M059J (cell line): ENCODE data around the gene AHNAK2. TPM values are rescaled to one million over a fixed set of nuclear protein-coding genes. Genes with fewer than 3 reads are reported as not detected.
A peak's percentile ranks its signal among the peaks of the same experiment; 100 is the strongest.

Source experiments
- DNase-seq: peaks from one replicate; pipeline ENCODE4 v3.0.0-alpha.2; 2012; ENCODE audit warnings: low read depth
- total RNA-seq: library from RNA; depleted of rRNA; stranded (reverse); fragments of >200 nt; shearing (Covaris generic); gene quantifications from 2 replicates; pipeline ENCODE4 v1.2.3, GENCODE V29; 2014

AHNAK2 gene
- total RNA-seq, 1 experiment from 2014 or later: 4.7 TPM

DNA sequence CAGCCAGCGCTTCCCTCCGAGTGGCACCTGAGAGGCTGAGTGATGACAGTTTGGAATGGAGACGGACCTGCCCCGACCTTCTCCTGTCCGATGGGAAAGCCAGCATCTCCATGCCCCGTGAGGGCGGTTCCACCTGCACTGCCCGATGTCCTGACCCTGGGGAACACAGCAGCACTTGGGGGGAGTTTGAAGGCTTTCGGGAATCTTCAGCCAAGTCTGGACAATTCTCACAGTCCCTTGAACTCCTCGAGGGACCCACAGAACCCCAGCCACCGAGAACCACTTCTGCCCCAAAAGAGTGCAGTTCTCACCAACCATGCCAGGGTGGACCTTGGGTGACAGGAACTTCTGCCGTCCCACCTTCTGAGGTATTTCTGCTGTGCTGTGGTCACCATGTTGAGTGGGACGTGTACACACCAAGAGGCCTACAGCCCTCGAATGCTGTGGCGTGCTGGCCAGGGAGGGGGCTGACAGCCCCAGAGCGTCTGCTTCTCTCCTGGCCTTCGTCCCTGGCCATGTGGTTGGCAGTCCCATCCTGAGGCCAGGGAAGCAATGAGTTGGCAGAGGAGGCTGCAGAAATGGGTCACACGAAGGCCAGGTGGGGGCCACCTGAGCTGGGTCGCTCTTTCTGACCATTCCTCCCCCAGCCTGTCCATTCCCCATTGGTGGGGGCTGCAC lies 8.5 kb upstream of the AHNAK2 start:
- no peak for DNase-seq

DNA sequence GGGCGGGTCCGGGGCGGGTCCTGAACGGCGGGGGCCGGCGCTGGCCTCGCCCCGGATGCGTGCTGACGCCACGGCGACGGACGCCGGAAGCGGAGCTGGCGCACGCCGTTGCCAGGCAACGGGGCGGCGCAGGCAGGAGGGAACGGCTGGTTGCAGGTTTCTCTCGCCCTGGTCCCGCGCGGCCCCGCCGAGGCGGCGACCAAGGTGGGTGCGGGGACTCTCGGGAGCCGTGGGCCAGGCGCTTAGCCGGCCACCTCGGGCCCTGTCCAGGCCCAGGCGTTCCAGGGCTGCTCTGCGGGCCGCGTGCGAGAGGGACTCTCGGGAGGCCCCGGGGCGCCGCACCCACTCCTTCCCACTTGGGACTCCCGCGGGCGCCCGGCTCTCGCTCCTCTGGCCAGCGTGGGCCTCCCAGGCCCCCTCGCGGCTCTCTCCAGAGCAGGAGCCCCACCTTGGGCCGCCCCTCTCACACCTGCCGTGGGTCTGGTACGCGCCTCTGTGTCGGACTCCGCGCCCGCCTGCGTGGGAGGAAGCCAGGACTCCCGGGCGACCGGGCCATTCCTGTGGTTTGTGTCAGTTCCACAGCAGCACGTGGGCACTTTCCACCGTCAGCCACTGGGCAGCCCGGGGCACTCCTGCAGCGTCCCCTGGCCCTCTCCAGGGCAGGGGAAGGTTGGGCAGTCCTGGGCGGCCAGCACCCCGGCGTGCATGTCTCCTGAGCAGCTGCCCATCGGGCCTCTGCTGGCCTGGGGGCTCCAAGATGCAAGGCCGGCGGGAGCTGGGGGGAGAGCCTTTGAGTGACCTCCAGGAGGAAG lies 7.7 kb upstream of the AHNAK2 start, which contains the start of gene CLBA1:
Gene CLBA1 (plus strand): TSS at position 114 of the 812 bp plus-strand sequence. CDS start 644 bp downstream, at position 758.
- peak; percentile 85 for DNase-seq

DNA sequence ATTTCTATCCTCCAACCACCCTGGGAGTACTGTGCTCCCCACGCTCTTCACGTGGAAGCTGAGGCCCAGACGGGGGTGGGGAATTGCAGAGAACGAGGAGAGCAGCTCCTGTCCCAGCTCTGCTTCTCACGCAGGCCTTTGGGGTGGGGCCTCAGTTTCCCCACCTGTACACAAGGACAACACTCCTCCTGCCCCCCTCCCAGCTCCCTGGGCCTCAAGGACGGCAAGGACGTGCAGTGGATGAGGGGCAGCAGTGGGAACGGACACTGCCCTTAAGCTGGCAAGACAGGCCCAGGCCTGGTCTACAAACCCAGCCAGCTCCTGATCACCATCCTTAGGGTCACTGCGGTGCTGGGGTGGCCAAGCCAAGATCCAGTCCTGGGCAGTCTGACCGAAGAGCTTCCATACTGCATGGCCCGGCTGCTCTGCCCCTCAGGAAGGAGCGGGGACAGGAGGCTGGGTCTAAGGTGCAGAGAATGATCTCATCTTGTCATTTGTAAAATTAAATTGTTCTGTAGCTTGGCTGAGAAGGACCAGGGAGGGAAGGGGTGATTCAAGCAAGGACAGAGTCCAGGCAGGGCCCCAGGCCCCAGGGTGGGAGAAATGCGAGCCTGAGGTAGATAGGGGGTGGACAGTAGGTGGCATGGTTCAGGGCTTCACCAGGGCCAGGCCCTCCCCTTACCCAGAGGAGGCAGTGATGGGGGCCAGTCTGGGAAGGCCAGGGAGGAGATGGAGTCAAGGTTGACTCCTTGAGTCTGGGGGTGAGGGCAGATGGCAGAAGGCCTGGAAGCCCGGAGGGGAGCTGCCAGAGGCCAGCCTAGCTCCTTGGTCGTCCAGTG lies 6.1 kb upstream of the AHNAK2 start:
- no peak for DNase-seq

DNA sequence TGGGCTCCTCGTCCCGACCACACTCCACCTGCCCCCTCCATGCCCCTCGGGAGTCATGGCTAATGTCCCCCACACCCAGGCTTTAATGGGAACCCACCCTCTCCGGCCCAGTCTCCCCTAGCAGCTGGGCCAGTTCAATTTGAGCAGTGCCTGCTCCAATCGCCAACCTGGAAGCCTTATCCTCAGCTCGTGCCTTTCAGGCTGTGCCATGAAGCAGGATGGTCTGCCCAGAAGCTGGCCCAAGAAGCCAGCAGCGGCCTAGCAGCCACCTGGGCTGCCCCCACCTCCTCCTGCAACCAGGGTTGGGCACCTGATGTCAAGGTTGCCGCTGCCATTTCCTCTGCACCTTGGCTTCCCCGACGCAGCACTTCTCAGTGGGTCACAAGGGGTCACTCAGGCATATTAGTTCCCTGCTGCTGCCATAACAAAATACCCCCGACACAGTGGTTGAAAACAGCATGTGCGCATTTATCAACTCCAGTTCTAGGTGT lies 5.1 kb upstream of the AHNAK2 start:
- DNase-seq: no peak

DNA sequence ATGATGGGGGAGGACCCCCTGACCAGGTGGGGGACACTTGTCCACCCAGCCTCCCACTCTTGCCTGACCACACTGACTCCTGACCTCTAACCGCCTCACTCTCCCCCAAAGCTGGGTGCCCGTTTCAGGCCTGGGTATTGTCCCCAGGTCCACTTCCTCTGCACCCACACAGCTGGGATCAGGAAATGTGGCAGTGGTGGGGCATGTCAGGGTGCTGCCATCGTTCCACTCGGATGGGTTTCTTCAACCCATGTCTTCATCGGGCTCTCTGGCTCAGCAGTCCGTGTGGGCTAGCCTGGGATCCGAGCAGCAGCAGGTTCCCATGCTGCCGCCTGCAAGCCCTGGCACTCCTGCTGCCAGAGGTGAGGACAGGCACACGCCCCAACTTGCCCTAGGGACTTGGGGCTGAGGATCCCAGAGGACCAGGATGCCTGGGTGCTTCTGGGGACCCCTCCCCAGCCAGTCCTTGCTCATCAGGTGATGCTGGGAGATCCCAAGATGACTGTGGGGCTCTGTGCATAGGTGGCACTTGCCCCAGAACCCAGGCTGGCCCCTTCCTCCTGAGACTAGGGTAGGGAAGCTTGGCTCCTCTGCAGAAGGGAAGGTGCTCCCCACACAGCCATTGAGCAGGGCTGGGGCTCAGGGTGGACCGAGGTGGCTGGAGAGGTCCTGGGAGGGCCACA lies 4.5 kb upstream of the AHNAK2 start:
- no peak for DNase-seq

DNA sequence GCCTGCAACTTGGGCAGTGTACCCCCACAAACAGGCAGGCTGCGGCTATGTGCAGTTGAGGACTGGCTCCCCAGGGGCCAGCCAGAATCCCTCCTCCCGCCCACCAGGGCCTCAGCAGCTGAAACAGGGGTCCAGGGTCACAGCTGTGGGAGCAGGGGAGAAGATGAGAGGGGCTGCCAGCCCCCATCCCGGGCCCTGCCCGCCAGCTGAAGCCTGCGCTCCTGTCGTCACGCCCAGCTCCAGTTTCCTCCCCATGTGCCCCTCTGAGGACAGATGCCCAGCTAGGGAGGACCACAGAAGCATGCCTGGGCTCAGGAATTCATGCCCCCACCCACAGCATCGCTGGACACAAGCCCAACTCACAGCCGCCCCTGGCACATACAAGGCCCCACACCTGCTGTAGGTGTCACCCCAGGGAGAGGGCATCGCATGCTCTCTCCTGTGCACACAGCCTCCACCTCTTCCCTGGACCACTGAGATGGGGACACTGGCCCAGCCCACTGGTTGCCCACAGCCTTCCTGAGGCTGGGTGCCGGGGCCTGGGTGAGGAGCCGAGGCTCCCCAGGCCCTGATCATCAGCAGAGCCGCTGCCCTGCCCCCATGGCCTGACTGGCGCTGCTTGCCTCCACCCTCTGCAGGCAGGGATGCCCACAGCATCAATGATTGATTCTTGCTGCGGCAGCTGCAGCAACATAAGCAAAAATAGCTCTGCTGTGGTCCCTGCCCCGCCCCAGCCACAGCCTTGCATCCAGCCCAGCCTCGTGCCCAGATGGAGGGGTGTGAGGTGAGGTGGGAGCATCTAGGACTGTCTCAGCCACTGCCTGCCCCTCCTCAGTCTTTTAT lies 3.7 kb upstream of the AHNAK2 start:
- no peak for DNase-seq

DNA sequence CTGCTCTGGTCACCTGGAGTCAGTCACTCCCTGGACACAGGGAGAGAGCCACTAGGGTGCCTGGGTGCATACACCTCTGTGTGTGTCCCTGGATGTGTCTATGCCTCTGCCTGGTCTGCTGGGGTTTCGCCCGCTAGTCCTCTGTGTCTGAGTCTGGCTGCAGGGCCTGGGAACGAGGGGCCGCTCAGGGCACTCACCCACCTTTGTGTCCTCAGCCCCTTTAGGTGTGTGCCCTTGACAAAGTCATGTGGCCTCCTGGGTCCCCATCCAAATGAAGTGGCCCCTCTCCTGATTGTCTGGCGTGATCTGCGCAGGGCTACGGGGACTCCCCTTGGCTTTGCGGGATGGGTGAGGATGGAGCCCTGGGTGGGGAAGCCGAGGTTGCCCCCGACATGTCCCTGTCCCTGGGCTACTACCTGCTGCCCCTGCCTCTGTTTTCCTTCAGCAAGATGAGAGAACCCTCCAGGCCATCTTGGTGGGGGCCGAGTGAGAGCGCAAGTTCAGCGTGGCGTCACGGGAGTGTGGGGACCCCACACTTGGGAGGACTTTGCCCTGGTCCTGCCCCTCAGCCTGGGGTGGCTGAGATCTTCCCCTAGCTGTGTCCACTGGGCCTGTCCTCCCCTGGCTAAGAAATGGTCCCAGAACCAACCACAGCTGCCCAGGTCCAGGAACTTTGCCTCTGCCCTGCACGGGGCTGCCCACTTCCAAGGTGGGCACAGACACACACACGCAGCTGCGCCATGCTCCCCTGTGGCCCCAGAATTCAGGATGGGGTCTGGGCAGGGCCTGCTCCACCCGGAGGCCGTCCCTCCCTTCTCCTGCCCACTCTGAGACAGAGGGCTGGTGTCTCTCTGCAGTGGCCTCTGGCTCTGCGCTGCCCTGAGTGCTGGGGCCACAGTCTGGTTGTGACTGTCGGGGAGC lies 2.7 kb upstream of the AHNAK2 start:
- DNase-seq: no peak

DNA sequence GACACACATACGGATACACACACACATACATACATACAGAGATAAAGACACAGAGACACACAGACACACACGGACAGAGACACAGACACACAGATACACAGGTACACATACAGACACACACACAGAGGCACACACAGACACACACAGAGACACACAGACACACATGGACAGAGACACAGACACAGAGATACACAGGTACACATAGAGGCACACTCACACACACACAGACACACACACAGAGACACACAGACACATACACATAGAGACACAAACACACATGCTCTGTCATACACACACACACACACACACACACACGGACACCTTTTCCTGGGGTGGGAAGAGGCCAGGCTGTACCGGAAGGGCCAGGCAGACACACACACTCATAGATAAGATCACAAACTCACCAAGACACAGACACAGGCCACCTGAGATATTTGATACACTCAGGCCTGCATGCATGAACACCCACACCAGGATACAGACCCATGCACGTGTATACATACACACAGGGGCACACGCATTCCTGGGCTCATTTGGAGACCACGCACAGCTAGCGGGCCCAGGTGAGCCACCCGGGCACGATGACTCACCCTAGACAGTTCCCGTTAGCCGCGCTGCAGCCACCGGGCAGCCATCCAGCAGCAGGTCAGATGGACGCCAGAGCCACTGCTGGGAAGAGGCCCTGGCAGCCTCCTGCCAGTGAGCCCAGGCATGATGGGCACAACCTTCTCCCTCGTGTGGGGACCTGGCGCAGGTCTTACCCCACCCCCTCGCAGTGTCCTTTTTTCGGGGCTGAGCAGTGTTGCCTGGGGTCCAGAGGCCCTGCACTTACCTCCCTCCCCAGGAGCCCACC lies 1.8 kb upstream of the AHNAK2 start:
- peak; percentile 82 for DNase-seq

DNA sequence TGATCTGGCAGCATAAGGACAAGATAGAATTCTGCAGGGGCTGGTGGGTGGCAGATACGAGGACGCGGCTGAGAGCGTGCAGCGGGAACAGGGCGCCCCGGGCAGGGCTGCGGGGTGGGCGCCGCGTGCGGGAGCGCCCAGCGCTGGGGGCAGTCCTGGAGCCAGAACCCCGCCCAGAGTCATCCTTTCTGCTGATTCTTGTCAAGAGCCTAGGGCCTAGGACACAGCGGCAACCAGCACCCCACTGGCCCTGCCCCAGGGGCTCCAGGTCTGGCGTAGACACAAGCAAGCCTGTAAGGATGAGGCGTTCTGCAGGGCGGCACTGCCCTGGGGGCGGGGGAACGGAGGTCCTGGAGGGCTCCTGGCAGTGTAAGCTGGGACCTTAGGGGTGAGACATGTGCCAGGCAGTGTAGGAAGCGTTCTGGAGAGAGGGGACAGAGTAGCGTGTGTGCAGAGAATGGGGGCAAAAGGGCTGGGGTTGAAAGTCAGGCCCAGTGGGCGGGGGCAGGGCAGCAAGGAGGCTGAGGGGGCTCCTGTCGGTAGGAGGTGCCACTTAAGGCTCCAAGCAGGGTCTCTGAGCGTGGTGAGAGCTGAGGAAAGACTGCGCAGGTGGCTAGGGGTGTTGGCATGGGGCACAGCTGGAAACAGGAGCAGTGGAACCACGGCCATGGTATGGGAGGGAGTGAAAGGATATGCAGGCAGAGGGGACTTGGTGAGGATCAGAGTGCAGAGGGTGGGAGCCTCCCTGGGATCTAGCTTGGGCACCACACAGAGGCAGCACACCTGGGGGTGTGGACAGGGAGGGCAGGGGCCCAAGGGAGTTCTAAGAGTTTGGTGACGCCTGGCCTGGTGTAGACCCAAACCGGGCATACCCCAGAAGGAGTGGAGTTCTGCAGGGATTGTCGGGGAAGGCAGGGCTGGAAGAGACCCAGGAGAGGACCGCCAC lies 845 bp upstream of the AHNAK2 start:
- no peak for DNase-seq

DNA sequence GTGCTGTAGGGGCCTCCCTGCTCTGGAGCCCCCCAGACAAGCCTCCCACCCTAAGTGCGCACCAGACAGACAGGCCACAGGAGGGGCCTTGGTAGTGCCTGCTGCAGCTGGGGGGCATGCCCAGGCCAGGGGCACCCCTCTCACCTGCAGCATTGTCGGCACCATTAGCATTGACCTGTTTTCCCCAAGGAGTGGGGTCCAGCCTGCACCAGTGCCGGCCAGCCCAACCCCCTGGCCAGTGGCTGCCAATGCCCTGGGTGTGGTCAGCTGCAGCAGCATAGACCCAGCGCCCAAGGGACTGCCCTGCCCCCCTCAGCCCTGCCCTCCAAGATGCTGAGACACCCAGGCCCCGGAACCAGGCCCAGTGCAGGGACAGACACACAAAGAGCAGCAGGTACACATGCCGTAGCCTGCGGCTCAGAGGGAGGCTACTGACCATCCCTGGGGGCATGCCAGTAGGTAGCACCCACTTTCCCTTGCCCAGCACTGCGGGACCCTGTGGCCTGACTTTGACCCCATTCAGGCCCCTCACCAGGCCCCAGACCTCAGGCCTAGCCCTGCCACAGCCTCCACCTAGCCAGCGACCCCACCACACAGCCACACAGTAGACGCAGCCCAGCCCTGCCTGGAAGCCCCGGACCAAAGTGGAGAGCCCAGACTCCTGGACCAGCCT lies 1.0 kb downstream of the AHNAK2 start:
- no peak for DNase-seq

DNA sequence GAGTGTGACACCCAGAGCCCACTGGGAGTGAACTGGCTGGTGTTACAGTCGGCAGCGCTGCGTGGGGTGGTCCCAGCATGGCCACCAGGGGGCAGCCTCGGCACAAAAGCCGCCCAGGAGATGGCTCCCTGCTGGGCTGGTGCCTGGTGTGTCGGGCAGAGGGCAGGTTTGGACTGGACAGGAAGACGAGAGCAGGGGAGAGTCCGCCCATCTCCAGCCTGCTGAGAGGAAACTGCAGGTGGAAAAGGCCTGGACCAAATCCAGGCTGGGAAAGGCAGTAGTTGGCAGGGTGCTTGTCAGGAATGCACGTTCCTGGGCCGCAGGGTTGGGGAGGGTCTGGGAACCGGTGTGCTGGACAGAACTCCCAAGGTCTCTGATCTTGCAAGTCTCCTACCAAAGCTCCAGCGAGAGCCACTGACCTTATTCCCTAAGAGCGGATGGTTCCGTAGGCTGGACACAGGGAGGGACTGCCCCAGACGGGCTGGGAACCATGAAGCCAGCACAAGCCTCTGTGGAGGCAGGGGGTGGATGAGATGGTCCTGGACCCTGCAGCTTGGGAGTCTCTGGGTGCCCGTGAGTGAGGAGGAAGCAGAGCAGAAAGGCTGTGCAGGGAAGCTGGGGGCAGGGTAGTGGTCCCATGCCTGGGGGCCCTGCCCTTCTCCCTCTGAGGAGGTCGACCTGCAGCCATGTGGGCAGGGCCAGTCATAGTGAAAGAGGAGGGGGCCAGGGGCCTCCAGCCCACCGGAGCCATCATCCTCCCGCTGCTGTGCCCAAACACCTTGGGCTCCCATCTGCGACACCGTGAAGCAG lies 1.8 kb downstream of the AHNAK2 start:
- peak; percentile 74 for DNase-seq

DNA sequence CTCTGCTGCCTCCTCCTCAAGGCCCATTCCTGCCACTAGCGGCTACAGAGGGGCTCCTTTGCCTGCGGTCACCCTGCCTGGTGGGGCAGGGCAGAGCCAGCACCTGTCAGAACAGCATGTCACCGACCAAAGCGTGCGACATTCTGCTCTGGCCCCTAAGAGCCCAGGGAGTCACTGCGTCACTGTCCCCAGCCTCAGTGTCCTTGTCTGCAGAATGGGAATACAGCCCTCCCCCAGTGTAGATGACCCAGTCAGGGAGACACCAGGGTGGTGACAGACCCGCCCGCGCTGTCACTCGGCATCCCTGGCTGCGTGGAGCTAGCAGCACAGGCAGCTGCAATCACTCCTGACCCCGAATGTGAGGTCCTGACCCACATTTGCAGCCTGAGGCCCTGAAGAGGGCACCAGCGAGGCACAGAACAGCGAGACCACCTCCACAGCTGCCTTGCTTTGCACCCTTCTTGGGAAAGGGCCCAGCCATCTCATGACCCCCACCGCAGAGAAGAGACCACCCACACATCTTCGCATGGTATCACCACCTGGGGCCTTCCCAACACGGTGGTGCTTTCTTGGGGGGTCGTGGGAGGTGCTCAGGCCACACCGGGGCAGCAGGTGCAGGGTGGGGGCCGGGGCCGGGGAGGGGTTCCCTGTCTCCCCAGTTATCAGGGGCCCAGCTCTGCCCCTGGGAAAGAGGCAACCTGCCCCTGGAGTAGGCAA lies 2.5 kb downstream of the AHNAK2 start:
- no peak for DNase-seq

DNA sequence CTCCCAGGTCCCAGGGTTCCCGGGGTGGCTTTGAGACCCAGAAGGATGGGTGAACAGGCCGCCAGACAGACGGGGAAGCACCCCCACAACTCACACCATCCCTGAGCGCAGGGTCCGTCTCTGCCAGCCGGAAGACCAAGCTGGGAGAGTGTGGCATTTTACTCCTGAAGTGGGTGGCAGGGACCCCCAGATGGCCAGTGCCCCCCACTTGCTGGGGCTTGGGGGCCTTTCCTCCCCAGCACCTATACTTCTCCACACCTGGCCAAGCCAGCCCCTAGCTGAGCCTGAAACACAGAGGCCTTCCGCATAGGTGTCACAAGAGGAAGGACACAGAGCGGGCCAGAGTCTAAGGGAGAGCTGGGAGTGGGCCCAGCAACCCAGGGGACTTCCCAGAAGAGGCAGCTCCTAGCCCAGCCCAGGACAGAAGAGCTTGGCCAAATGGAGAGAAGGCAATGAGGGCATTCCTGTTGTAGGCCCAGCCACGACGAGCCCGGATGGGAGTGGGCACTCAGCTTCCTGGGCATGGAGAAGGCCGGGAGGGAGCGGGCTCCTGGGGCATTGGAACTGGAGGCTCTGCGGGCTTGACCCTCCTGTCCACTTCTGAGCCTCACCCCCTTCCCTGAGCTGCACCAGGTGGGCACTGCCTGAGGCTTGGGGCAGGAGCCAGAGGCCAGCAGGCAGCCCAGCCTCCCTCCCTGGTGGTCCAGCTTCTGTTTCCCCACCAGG lies 3.3 kb downstream of the AHNAK2 start:
- no peak for DNase-seq

DNA sequence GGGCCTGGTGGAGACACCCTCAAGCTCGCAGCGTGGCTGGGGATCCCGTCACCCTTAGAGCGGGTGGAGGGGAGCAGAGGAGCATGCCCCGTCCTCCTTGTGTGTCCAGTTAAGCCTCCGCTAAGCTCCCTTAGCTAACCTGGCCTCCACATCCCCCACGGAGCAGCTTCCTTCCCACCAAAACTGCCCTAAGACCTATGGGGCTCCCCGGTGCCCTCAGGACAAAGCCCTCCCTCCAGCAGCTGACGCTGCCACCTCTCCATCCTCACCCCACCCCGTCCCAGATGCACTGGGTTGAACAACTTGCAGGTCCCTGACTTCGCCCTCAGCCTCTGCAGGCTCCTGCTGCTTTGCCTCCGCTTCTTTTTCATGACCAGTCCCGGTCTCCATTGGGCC lies 4.0 kb downstream of the AHNAK2 start:
- no peak for DNase-seq
